VCaP (cell line): Measurements from ENCODE around the gene GZMA.

Experiments
- H3K27ac ChIP-seq: fragments of 450-650 bp; 2 replicates; pipeline ENCODE4 v1.5.1; 2017
- CTCF ChIP-seq: fragments of 450-650 bp; conservative IDR thresholded peaks from 2 replicates; pipeline ENCODE4 v1.5.1; 2017; ENCODE audit warnings: mild to moderate bottlenecking, moderate library complexity

GZMA gene

GRCh38 chr5:55146080-55146479 lies 43.6 kb downstream of the GZMA start:
- TF ChIP-seq CTCF: no peak
- H3K27ac ChIP-seq: no peak overlapping the region

GRCh38 chr5:55146543-55147151 lies 44.2 kb downstream of the GZMA start:
- peak; percentile 95 for TF ChIP-seq CTCF
- no peak overlapping the region for H3K27ac ChIP-seq

- TF ChIP-seq CTCF: no peak
- no peak overlapping the region for H3K27ac ChIP-seq
Observed at GRCh38 chr5:55149308-55149795, 46.9 kb downstream of the GZMA start.

GRCh38 chr5:55151923-55152842 lies 49.7 kb downstream of the GZMA start:
- TF ChIP-seq CTCF: no peak
- H3K27ac ChIP-seq: no peak overlapping the region

- no peak for TF ChIP-seq CTCF
- H3K27ac ChIP-seq: no peak overlapping the region
Observed at GRCh38 chr5:55154873-55155272, 52.4 kb downstream of the GZMA start.
